Gastrocnemius medialis (tissue), 4 donors: ENCODE measurements around the gene PRDM16. TPM values are rescaled to one million over a fixed set of nuclear protein-coding genes. Genes with fewer than 3 reads are reported as not detected.

Experiments used
- ATAC-seq, 2 donors: fragments of 150-250 bp; one replicate each; pipeline ENCODE4 v1.9.1; 2016
- DNase-seq, 2 donors: peaks; one replicate each; pipeline ENCODE4 v3.0.0-alpha.2; 2019
- H3K27ac ChIP-seq, 4 donors: fragments of 200-600 bp; sonication (generic); 1 replicate in 1 of 4; 2 replicates in 3 of 4; pipeline ENCODE4 v1.5.1; 2016 to 2018; ENCODE audit warnings: mild to moderate bottlenecking in 2 of 4, moderate library complexity in 1 of 4
- H3K27me3 ChIP-seq, 3 donors: fragments of 200-600 bp; sonication (generic) in 2 of 3; 1 replicate in 1 of 3; 2 replicates in 2 of 3; pipeline versions ENCODE4 v1.5.1 to v1.6.0; 2016 to 2019; ENCODE audit warnings: mild to moderate bottlenecking in 1 of 3, moderate library complexity in 1 of 3
- H3K36me3 ChIP-seq, 2 donors: fragments of 200-600 bp; sonication (generic) in 1 of 2; one replicate each; pipeline ENCODE4 v1.5.1; 2017 to 2018
- H3K4me1 ChIP-seq, 2 donors: fragments of 200-600 bp; sonication (generic) in 1 of 2; one replicate each; pipeline ENCODE4 v1.5.1; 2016 to 2017; ENCODE audit warnings: mild to moderate bottlenecking in 2 of 2
- H3K4me3 ChIP-seq, 4 donors: fragments of 200-600 bp; sonication (generic) in 3 of 4; 1 replicate in 1 of 4; 2 replicates in 3 of 4; pipeline ENCODE4 v1.5.1; 2016 to 2019; ENCODE audit warnings: mild to moderate bottlenecking in 2 of 4
- H3K9me3 ChIP-seq, 3 donors: fragments of 200-600 bp; sonication (generic) in 2 of 3; 1 replicate in 1 of 3; 2 replicates in 2 of 3; pipeline ENCODE4 v1.5.1; 2016 to 2019
- CTCF ChIP-seq, 5 experiments: fragments of 450-650 bp in 3 of 5; fragments of 200-600 bp in 2 of 5; sonication (generic) in 2 of 5; IDR thresholded peaks in 4 of 5; conservative IDR thresholded peaks in 1 of 5; 1 replicate in 4 of 5; 2 replicates in 1 of 5; pipeline ENCODE4 v1.5.1; 2016 to 2019; ENCODE audit warnings: antibody characterized with exemption in 5 of 5, mild to moderate bottlenecking in 3 of 5, moderate library complexity in 3 of 5
- POLR2A ChIP-seq, 2 donors: fragments of 450-650 bp; IDR thresholded peaks; one replicate each; pipeline ENCODE4 v1.6.1; 2017; ENCODE audit warnings: antibody characterized with exemption in 2 of 2, mild to moderate bottlenecking in 2 of 2, moderate library complexity in 2 of 2
- in situ Hi-C, 4 donors: fragments of 200-750 bp; cut with MboI; loops; one replicate each; pipeline versions ENCODE4 v1.15.0 to v1.8.0; 2017; ENCODE audit warnings: low sequenced_read_pairs in 4 of 4
- intact Hi-C: fragments of 100-400 bp; cut with DNase I; formaldehyde crosslinking; loops from one replicate; pipeline ENCODE4 v1.15.1; 2023; ENCODE audit warnings: low total_unique reads
- total RNA-seq, 4 donors: library from RNA; depleted of rRNA; stranded (reverse); fragments of >200 nt; gene quantifications; one replicate each; pipeline versions ENCODE4 v1.1.0 to v1.2.3, GENCODE V29; 2016

The PRDM16 gene
- total RNA-seq, 4 donors from 2014 or later = 0.03 to 0.19 (median 0.17) TPM

DNA sequence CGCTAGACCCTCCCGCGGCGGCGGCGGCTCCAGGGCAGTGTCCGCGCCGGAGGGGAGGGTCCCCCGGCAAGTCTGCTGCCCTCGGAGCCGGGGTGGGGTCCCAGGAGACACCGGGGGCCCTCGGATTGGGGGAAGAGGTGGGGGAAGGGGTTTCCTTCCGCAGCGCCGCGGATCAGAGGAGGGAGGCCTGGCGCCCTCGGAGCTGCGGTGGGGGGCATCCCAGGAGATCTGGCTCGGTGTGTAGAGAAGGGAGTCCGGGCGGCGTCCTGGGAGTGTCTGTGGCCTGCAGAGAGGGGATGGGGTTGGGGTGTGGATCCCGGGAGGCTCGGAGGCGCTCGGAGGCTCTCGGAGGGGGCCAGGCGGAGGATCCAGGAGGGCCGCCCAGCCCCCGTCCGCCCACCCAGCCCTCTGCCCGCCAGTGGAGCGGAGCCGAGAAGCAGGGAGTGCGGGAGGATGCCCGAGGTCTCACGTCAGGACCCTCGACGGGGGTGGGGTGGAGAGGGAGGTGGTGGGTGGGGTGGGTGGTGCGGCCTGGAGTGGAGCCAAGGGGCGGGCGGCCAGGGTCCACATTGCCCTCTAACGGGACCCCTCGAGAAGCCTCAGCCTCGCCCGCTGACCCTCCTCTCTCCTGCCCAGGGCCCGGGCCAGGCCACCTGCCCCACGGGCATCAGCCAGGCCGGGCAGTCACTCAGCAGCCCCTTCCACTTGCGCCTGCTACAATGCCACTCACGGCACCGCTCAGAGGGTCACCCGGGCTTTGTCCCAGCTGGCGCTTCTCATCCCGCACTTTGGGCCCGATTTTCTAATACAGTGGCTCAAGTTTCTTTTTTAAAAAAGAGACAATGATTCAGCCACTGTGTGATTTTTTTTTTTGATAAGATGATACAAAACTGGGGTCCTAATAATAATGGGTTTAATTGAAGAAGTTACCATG lies 325.3 kb downstream of the PRDM16 start:
- Histone ChIP-seq H3K4me3 (peak overlapping the region; percentile 35 to 48 (median 40)), H3K27me3 (peaks cover 40 to 62% (median 45%) of the 10 kb centered on the region in 3 donors), H3K36me3 (no peaks in the 10 kb centered on the region), H3K4me1 (peaks cover 0 to 3% of the 10 kb centered on the region in 2 donors), H3K27ac (peak overlapping the region in 2 of 4 donors; percentile 6 to 62), H3K9me3 (no peaks in the 10 kb centered on the region)
- DNase-seq (no peak), ATAC-seq (no peak)
- TF ChIP-seq POLR2A (IDR thresholded peaks at IDR 0.05) (no peak), CTCF (IDR thresholded peaks at IDR 0.05 in 4 of 5, conservative IDR thresholded peaks at IDR 0.05 in 1 of 5) (no peak)
- intact Hi-C loops (no loop called here), in situ Hi-C loops (no loop called here)

GRCh38 chr1:3396411-3396810 lies 327.4 kb downstream of the PRDM16 start:
- intact Hi-C loops (no loop called here), in situ Hi-C loops (no loop called here)
- Histone ChIP-seq H3K27ac (no peak overlapping the region), H3K4me3 (no peak overlapping the region), H3K27me3 (peaks cover 31 to 48% (median 44%) of the 10 kb centered on the region in 3 donors), H3K36me3 (no peaks in the 10 kb centered on the region), H3K9me3 (no peaks in the 10 kb centered on the region), H3K4me1 (peaks cover 0 to 3% of the 10 kb centered on the region in 2 donors)
- ATAC-seq = no peak
- no peak for DNase-seq
- TF ChIP-seq CTCF (IDR thresholded peaks at IDR 0.05 in 4 of 5, conservative IDR thresholded peaks at IDR 0.05 in 1 of 5) (no peak), POLR2A (IDR thresholded peaks at IDR 0.05) (no peak)

DNA sequence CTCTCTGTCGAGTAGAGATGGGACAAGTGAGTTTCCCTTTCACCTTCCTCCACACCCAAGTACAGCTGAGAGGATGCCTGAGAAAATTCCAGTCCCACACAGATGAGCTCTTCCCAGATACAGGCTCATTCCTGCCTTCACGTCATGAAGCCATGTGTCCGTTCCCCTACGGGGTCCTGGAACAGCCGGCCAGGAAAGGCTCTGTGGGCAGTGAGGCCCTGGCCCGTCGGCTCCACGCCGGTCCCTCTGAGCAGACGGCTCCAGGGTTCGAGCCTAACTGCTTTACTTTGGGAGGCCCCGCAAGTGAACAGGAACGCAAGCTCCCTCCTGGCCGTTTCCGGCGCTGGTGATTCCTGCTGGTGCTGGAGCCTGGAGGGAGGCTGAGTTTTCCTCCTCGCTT lies 328.3 kb downstream of the PRDM16 start:
- H3K4me3 ChIP-seq = no peak overlapping the region
- H3K36me3 ChIP-seq = no peaks in the 10 kb centered on the region
- H3K27me3 ChIP-seq = peaks cover 27 to 39% (median 37%) of the 10 kb centered on the region in 3 donors
- peaks cover 0 to 3% of the 10 kb centered on the region in 2 donors for H3K4me1 ChIP-seq
- ATAC-seq (no peak), DNase-seq (no peak)
- H3K27ac ChIP-seq = no peak overlapping the region
- TF ChIP-seq POLR2A (IDR thresholded peaks at IDR 0.05) (no peak), CTCF (IDR thresholded peaks at IDR 0.05 in 4 of 5, conservative IDR thresholded peaks at IDR 0.05 in 1 of 5) (no peak)
- intact Hi-C loops (no loop called here), in situ Hi-C loops (no loop called here)
- H3K9me3 ChIP-seq = no peaks in the 10 kb centered on the region

DNA sequence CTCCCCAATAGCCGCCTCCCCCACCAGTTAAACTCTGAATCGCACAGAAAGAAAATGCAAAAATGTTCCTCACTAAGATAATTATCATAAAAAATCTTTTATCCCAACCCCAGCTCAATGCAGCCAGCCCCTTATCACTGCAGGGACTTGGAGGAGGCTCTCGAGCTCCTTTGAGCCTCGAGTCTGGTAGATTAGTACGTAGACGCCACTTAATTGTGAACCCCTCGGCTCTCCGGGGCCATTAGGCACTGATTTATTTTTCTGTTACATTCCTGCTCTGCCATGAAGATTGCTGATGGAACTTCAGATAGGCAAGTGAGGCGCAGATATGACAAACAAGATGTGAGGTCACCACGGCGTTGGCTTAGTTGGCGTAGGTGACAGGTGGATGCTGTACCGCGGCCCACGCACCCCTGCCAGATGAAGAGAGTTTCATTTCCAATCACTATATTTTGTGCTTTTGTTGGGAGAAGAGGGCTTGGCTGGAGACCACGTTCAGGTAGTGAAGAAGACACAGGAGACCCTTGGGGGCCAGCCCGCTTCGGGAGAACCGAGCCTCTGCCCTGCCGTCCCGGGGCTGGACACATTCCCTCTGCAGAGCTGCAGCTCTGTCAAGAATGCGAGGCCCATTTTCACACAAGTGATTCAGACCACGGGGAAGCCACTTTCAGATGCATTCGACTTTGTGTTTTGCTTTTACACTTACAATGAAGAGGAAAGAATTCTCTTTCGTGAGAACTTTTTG lies 329.6 kb downstream of the PRDM16 start:
- DNase-seq (no peak), ATAC-seq (no peak)
- H3K4me3 ChIP-seq = no peak overlapping the region
- TF ChIP-seq POLR2A (IDR thresholded peaks at IDR 0.05) (no peak), CTCF (IDR thresholded peaks at IDR 0.05 in 4 of 5, conservative IDR thresholded peaks at IDR 0.05 in 1 of 5) (no peak)
- in situ Hi-C loops (no loop called here), intact Hi-C loops (no loop called here)
- H3K9me3 ChIP-seq = no peaks in the 10 kb centered on the region
- no peak overlapping the region for H3K27ac ChIP-seq
- H3K36me3 ChIP-seq = no peaks in the 10 kb centered on the region
- H3K27me3 ChIP-seq = peaks cover 15 to 26% (median 25%) of the 10 kb centered on the region in 3 donors
- peaks cover 0 to 3% of the 10 kb centered on the region in 2 donors for H3K4me1 ChIP-seq
